Gastrocnemius medialis (tissue), 4 donors: ENCODE measurements around the gene ZNF680.

ENCODE experiments used
- POLR2A ChIP-seq, 2 donors: fragments of 450-650 bp; IDR thresholded peaks; one replicate each; pipeline ENCODE4 v1.6.1; 2017; ENCODE audit warnings: antibody characterized with exemption in 2 of 2, mild to moderate bottlenecking in 2 of 2, moderate library complexity in 2 of 2
- TF ChIP-seq, protein P1 (sequence below), 5 experiments: fragments of 450-650 bp in 3 of 5; fragments of 200-600 bp in 2 of 5; sonication (generic) in 2 of 5; IDR thresholded peaks in 4 of 5; conservative IDR thresholded peaks in 1 of 5; 1 replicate in 4 of 5; 2 replicates in 1 of 5; pipeline ENCODE4 v1.5.1; 2016 to 2019; ENCODE audit warnings: antibody characterized with exemption in 5 of 5, mild to moderate bottlenecking in 3 of 5, moderate library complexity in 3 of 5

DNA sequence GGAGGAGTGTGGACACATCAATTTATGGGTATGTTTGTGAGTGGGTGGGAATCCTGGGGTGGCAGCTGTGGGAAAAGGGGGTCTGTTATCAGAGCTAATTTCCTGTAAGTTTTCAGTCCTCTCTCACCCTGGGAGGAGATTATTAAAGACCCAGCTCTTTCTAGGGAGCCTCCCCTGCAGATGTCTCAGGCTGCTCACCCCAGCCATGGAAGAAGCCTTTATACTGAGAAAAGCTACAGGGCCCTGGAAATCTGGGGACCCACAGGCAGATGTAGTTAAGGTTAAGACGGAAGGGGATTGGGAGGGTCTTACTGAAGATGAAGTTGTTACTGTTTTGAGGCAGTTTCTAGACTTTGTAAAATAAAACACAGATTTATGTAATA lies 4.6 kb downstream of the ZNF680 start:
- TF ChIP-seq, protein P1, sequence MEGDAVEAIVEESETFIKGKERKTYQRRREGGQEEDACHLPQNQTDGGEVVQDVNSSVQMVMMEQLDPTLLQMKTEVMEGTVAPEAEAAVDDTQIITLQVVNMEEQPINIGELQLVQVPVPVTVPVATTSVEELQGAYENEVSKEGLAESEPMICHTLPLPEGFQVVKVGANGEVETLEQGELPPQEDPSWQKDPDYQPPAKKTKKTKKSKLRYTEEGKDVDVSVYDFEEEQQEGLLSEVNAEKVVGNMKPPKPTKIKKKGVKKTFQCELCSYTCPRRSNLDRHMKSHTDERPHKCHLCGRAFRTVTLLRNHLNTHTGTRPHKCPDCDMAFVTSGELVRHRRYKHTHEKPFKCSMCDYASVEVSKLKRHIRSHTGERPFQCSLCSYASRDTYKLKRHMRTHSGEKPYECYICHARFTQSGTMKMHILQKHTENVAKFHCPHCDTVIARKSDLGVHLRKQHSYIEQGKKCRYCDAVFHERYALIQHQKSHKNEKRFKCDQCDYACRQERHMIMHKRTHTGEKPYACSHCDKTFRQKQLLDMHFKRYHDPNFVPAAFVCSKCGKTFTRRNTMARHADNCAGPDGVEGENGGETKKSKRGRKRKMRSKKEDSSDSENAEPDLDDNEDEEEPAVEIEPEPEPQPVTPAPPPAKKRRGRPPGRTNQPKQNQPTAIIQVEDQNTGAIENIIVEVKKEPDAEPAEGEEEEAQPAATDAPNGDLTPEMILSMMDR (IDR thresholded peaks at IDR 0.05 in 4 of 5, conservative IDR thresholded peaks at IDR 0.05 in 1 of 5), result no peak
- no peak for TF ChIP-seq POLR2A (IDR thresholded peaks at IDR 0.05)
